OCI-LY1 (cell line): ENCODE results near the gene COL5A2.

ENCODE experiments used
- EZH2 ChIP-seq: fragments of 200-600 bp; sonication (generic), shearing (Covaris generic); IDR thresholded peaks from 2 replicates; pipeline ENCODE4 v1.8.0; 2017; ENCODE audit warnings: borderline replicate concordance, mixed run types, mild to moderate bottlenecking, antibody characterized with exemption, low read length, moderate library complexity, mixed read lengths
- TF ChIP-seq, protein P1 (sequence below): fragments of 200-600 bp; sonication (generic), shearing (Covaris generic); IDR thresholded peaks from 2 replicates; pipeline ENCODE4 v1.5.1; 2017; ENCODE audit warnings: mild to moderate bottlenecking, antibody characterized with exemption, low read length, moderate library complexity, mixed read lengths

DNA sequence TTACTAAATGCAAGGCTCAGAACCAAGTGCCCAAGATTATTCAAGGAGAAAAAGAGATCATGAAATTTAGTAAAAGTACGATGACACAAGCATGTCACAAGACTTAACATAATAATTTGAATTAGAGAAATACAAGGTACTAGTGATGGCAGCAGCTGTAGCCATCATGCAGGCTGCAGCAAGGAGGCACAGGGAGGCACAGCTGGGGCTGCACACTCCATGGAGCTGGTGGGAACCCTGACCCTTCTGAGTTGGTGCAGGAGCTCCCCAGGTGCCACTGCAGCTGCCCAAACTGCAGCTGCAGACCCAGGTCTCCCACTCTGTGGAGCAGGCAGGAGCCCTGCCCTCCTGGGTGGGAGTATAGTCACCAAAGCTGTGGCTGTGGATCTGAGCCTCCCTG is 159.4 kb downstream of the COL5A2 start:
- TF ChIP-seq, protein P1, sequence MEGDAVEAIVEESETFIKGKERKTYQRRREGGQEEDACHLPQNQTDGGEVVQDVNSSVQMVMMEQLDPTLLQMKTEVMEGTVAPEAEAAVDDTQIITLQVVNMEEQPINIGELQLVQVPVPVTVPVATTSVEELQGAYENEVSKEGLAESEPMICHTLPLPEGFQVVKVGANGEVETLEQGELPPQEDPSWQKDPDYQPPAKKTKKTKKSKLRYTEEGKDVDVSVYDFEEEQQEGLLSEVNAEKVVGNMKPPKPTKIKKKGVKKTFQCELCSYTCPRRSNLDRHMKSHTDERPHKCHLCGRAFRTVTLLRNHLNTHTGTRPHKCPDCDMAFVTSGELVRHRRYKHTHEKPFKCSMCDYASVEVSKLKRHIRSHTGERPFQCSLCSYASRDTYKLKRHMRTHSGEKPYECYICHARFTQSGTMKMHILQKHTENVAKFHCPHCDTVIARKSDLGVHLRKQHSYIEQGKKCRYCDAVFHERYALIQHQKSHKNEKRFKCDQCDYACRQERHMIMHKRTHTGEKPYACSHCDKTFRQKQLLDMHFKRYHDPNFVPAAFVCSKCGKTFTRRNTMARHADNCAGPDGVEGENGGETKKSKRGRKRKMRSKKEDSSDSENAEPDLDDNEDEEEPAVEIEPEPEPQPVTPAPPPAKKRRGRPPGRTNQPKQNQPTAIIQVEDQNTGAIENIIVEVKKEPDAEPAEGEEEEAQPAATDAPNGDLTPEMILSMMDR: no peak
- TF ChIP-seq EZH2: no peak
